NT2/D1 (cell line): Measurements from ENCODE around the gene OPCML.

Experiments
- SUZ12 ChIP-seq: IDR thresholded peaks from 2 replicates; pipeline ENCODE4 v1.6.1; 2011; ENCODE audit not compliant: insufficient read length, insufficient read depth; ENCODE audit errors: extremely low read depth
- ZNF274 ChIP-seq: IDR thresholded peaks from 2 replicates; pipeline ENCODE4 v1.6.1; 2011; ENCODE audit warnings: mild to moderate bottlenecking, low read depth, low read length

- no peak for TF ChIP-seq SUZ12
- TF ChIP-seq ZNF274, result no peak
Measured at GRCh38 chr11:133386262-133386661, 146.0 kb downstream of the OPCML start.
